RWPE1 (cell line): ENCODE results near the gene USP17L29.
"Not testable (repeated sequence)": the region's sequence is repeated elsewhere in the genome, so short reads cannot be mapped to it uniquely, and the experiment has no call there.

ENCODE experiments used
- CTCF ChIA-PET: fragments of 350-600 bp; sonication (Branson Sonifier 250); formaldehyde crosslinking; extraction: SDS; loops from one replicate; lab custom pipeline; 2021; lab: Yijun Ruan, JAX
- POLR2A ChIA-PET: fragments of 400-600 bp; formaldehyde crosslinking; extraction: SDS; loops from one replicate; lab custom pipeline; 2020; ENCODE audit warnings: antibody characterized with exemption; ENCODE audit not compliant: low non-redundant PET; lab: Yijun Ruan, JAX
- DNase-seq: peaks from one replicate; pipeline ENCODE4 v3.0.0; 2012; ENCODE audit warnings: low spot score
- H3K27ac ChIP-seq: fragments of 450-650 bp; 2 replicates; pipeline ENCODE4 v1.5.1; 2017
- CTCF ChIP-seq: fragments of 450-650 bp; conservative IDR thresholded peaks from 2 replicates; pipeline ENCODE4 v1.5.1; 2017; ENCODE audit warnings: low read depth, mild to moderate bottlenecking

The USP17L29 gene

GRCh38 chr4:9384126-9384525, 30.7 kb downstream of the USP17L29 start:
- TF ChIP-seq CTCF, result no peak
- ChIA-PET CTCF (no interaction called here), POLR2A (no interaction called here)
- DNase-seq, result no peak
- no peak overlapping the region for H3K27ac ChIP-seq

GRCh38 chr4:9389001-9389400, 35.6 kb downstream of the USP17L29 start:
- DNase-seq, CTCF ChIA-PET, H3K27ac ChIP-seq, POLR2A ChIA-PET: not testable (repeated sequence)
